H1 (cell line): Measurements from ENCODE around the gene GSX1. TPM values are rescaled to one million over a fixed set of nuclear protein-coding genes. Genes with fewer than 3 reads are reported as not detected.

Source experiments
- CTCF ChIA-PET: fragments of 300-600 bp; sonication (Branson Sonifier 250); formaldehyde crosslinking; loops from one replicate; lab custom pipeline; 2021; ENCODE audit not compliant: partially characterized antibody; lab: Charles Lee
- POLR2A ChIA-PET: fragments of 300-600 bp; sonication (Branson Sonifier 250); formaldehyde crosslinking; loops from one replicate; lab custom pipeline; 2021; ENCODE audit warnings: inconsistent platforms; ENCODE audit not compliant: partially characterized antibody; lab: Charles Lee
- DNase-seq, 2 experiments: peaks; one replicate each; pipeline versions ENCODE4 v3.0.0 to v3.0.0-alpha.2; 2010 to 2022; ENCODE audit warnings: low spot score in 2 of 2, low read depth in 1 of 2, mixed read lengths in 1 of 2
- FAIRE-seq: peaks from 2 replicates; lab custom pipeline; 2011; peaks lifted over from hg19 to GRCh38; lab: Jason Lieb, UNC
- H2AFZ ChIP-seq: 2 replicates; pipeline ENCODE4 v1.8.1; 2012; ENCODE audit warnings: low read length, inconsistent platforms
- H2AK5ac ChIP-seq: 2 replicates; pipeline ENCODE4 v1.6.1; 2013; ENCODE audit warnings: low read depth, low read length
- H2BK120ac ChIP-seq: replicated peaks from 2 replicates; pipeline ENCODE3; 2013; ENCODE audit warnings: low read depth, low read length, inconsistent platforms
- H2BK12ac ChIP-seq: 2 replicates; pipeline ENCODE4 v1.6.1; 2013; ENCODE audit warnings: low read depth, low read length
- H2BK15ac ChIP-seq: 2 replicates; pipeline ENCODE4 v1.6.1; 2013; ENCODE audit warnings: low read length
- H2BK20ac ChIP-seq: 2 replicates; pipeline ENCODE4 v1.6.1; 2013; ENCODE audit warnings: low read length
- H2BK5ac ChIP-seq: 2 replicates; pipeline ENCODE4 v1.6.1; 2013; ENCODE audit warnings: low read depth, low read length
- H3K14ac ChIP-seq: 2 replicates; pipeline ENCODE4 v1.6.1; 2013; ENCODE audit warnings: inconsistent platforms; ENCODE audit not compliant: insufficient read length
- H3K18ac ChIP-seq: 2 replicates; pipeline ENCODE4 v1.6.1; 2013; ENCODE audit warnings: low read length; ENCODE audit errors: extremely low read depth
- H3K23ac ChIP-seq: 2 replicates; pipeline ENCODE4 v1.6.1; 2013; ENCODE audit warnings: inconsistent platforms; ENCODE audit not compliant: insufficient read length
- H3K23me2 ChIP-seq: 2 replicates; pipeline ENCODE4 v1.6.1; 2013; ENCODE audit warnings: low read depth, low read length
- H3K27ac ChIP-seq: 2 replicates; pipeline ENCODE4 v1.6.1; 2011; ENCODE audit warnings: low read depth, low read length, inconsistent platforms
- H3K27me3 ChIP-seq, 4 experiments: replicated peaks in 1 of 4; 1 replicate in 1 of 4; 2 replicates in 3 of 4; pipeline versions ENCODE4 v1.6.1 to v1.8.1; 2011 to 2013; ENCODE audit warnings: low read length in 3 of 4, mild to moderate bottlenecking in 3 of 4, inconsistent platforms in 2 of 4, mixed read lengths in 2 of 4, moderate library complexity in 1 of 4; ENCODE audit not compliant: control insufficient read depth in 3 of 4, insufficient read depth in 3 of 4; ENCODE audit errors: extremely low read depth in 1 of 4
- H3K36me3 ChIP-seq, 4 experiments: 2 replicates each; pipeline versions ENCODE4 v1.6.1 to v1.8.1; 2011 to 2013; ENCODE audit warnings: mild to moderate bottlenecking in 4 of 4, low read length in 3 of 4, moderate library complexity in 2 of 4, control low read depth in 1 of 4, inconsistent platforms in 1 of 4; ENCODE audit not compliant: insufficient read depth in 4 of 4, control insufficient read depth in 2 of 4
- H3K4ac ChIP-seq: replicated peaks from 2 replicates; pipeline ENCODE3; 2013; ENCODE audit warnings: low read length, low read depth, mixed read lengths, inconsistent platforms; ENCODE audit not compliant: insufficient read length
- H3K4me1 ChIP-seq, 4 experiments: replicated peaks in 1 of 4; 1 replicate in 1 of 4; 2 replicates in 3 of 4; pipeline versions ENCODE4 v1.6.1 to v1.8.1; 2011 to 2013; ENCODE audit warnings: low read length in 3 of 4, inconsistent platforms in 2 of 4, mixed read lengths in 1 of 4; ENCODE audit not compliant: insufficient read depth in 4 of 4, control insufficient read depth in 3 of 4
- H3K4me2 ChIP-seq, 2 experiments: 2 replicates each; pipeline versions ENCODE4 v1.6.1 to v1.8.1; 2011 to 2013; ENCODE audit warnings: low read depth in 2 of 2, low read length in 2 of 2, control low read depth in 1 of 2, inconsistent platforms in 1 of 2, mild to moderate bottlenecking in 1 of 2; ENCODE audit not compliant: insufficient read depth in 1 of 2
- H3K4me3 ChIP-seq, 4 experiments: fragments of 200-600, 300-600 bp in 1 of 4; sonication (generic), shearing (Covaris generic), sonication (Bioruptor Twin) in 1 of 4; 2 replicates each; pipeline versions ENCODE4 v1.5.1 to v1.8.1; 2011 to 2016; ENCODE audit warnings: low read length in 4 of 4, low read depth in 3 of 4, control low read depth in 2 of 4, inconsistent platforms in 2 of 4, mild to moderate bottlenecking in 2 of 4, mixed read lengths in 1 of 4, moderate library complexity in 1 of 4; ENCODE audit not compliant: insufficient read depth in 2 of 4; ENCODE audit errors: extremely low read depth in 1 of 4
- H3K56ac ChIP-seq: replicated peaks from 2 replicates; pipeline ENCODE3; 2013; ENCODE audit warnings: low read depth, mild to moderate bottlenecking, mixed read lengths, low read length, inconsistent platforms; ENCODE audit not compliant: insufficient read length
- H3K79me1 ChIP-seq: 2 replicates; pipeline ENCODE4 v1.6.1; 2013; ENCODE audit warnings: low read depth, low read length, control low read depth
- H3K79me2 ChIP-seq, 2 experiments: 2 replicates each; pipeline versions ENCODE4 v1.6.1 to v1.8.1; 2012 to 2013; ENCODE audit warnings: low read length in 2 of 2, mild to moderate bottlenecking in 2 of 2, inconsistent platforms in 1 of 2; ENCODE audit not compliant: insufficient read depth in 2 of 2, control insufficient read depth in 1 of 2
- H3K9ac ChIP-seq, 4 experiments: replicated peaks in 1 of 4; 1 replicate in 1 of 4; 2 replicates in 3 of 4; pipeline versions ENCODE4 v1.6.1 to v1.8.1; 2011 to 2013; ENCODE audit warnings: low read depth in 3 of 4, low read length in 3 of 4, control low read depth in 2 of 4, mild to moderate bottlenecking in 2 of 4, moderate library complexity in 2 of 4, inconsistent platforms in 1 of 4; ENCODE audit errors: extremely low read depth in 1 of 4
- H3K9me3 ChIP-seq, 2 experiments: 2 replicates each; pipeline versions ENCODE4 v1.6.1 to v1.8.1; 2012 to 2013; ENCODE audit warnings: mild to moderate bottlenecking in 2 of 2, moderate library complexity in 2 of 2, control low read depth in 1 of 2, inconsistent platforms in 1 of 2, low read depth in 1 of 2, low read length in 1 of 2, mixed read lengths in 1 of 2; ENCODE audit not compliant: insufficient read depth in 2 of 2
- H4K20me1 ChIP-seq, 2 experiments: replicated peaks in 1 of 2; 2 replicates each; pipeline versions ENCODE3 to v1.8.1; 2011 to 2013; ENCODE audit warnings: inconsistent platforms in 2 of 2, low read length in 2 of 2, mild to moderate bottlenecking in 1 of 2; ENCODE audit not compliant: insufficient read depth in 2 of 2, control insufficient read depth in 1 of 2
- H4K5ac ChIP-seq: 2 replicates; pipeline ENCODE4 v1.6.1; 2013; ENCODE audit warnings: low read length, low read depth, mixed read lengths, inconsistent platforms; ENCODE audit not compliant: insufficient read length
- H4K8ac ChIP-seq: 2 replicates; pipeline ENCODE4 v1.8.0; 2013; ENCODE audit warnings: mild to moderate bottlenecking, moderate library complexity, low read length, inconsistent platforms; ENCODE audit not compliant: insufficient read depth; ENCODE audit errors: extremely low read depth
- H4K91ac ChIP-seq: replicated peaks from 2 replicates; pipeline ENCODE3; 2013; ENCODE audit warnings: low read length, mixed read lengths, inconsistent platforms; ENCODE audit not compliant: insufficient read length
- MAFK ChIP-seq: IDR thresholded peaks from 2 replicates; pipeline ENCODE4 v1.6.1; 2012; ENCODE audit warnings: low read depth, mild to moderate bottlenecking, improper control_type of control experiment, low read length
- PHF8 ChIP-seq: fragments of 200-600 bp; sonication (generic); conservative IDR thresholded peaks from 2 replicates; pipeline ENCODE4 v1.7.1; 2012; ENCODE audit warnings: low read depth, mild to moderate bottlenecking, inconsistent platforms, low read length, moderate library complexity
- WGBS, 2 experiments: shearing (Covaris generic) in 1 of 2; methylation state at CpG; one replicate each; pipeline versions ENCODE4 v1.1.6 to v1.1.7; 2013 to 2015; ENCODE audit warnings: low lambda C conversion rate in 2 of 2, mixed read lengths in 2 of 2, inconsistent platforms in 1 of 2, low coverage in 1 of 2, missing lambda C conversion rate in 1 of 2; ENCODE audit not compliant: insufficient replicate concordance in 2 of 2, insufficient coverage in 1 of 2, insufficient read length in 1 of 2; ENCODE audit errors: extremely low coverage in 1 of 2, missing lambda C conversion rate in 1 of 2; 5-methylcytosine and 5-hydroxymethylcytosine counted together
- polyA plus RNA-seq, 7 experiments: library from polyadenylated mRNA; depleted of rRNA in 3 of 7; stranded (reverse) in 5 of 7; unstranded in 2 of 7; fragments of >200 nt in 5 of 7; fragments of 200-250 nt in 2 of 7; gene quantifications; 1 replicate in 5 of 7; 2 replicates in 1 of 7; 4 replicates in 1 of 7; pipeline versions ENCODE4 v1.2.1 to v1.2.3, GENCODE V29; 2011 to 2013; ENCODE audit warnings: missing spikeins in 2 of 7, mixed read lengths in 2 of 7
- total RNA-seq: library from RNA; stranded (reverse); fragmentation: NEBNext Ultra II Directional; extraction: Animal tissue kit (Norgen Biotek cat#: 25700); gene quantifications from 2 replicates; pipeline ENCODE4 v1.2.1, GENCODE V29; 2021

Gene GSX1
- total and polyA plus RNA-seq, 2 of the 8 experiments (the other 6 are each of a cell fraction or from before 2014, with no cell fraction given), result not detected

- 89% methylated on average over 7 of the region's 7 CpGs; no CpG with 5 or more reads in 1 of the 2 experiments for WGBS, 2 experiments
- CTCF ChIA-PET, result interaction anchor here (0.7 to 23.4 kb wide), 5 partner anchors 9 to 144 kb away, joined by 3 to 345 read pairs (median 3); no protein-coding TSS in a partner anchor
These were observed 17.7 kb downstream of the GSX1 start for GRCh38 chr13:27810009-27810408.

More at GRCh38 chr13:27810009-27810408, 17.7 kb downstream of the GSX1 start:
- Histone ChIP-seq H4K8ac (no peak overlapping the region), H4K20me1 (peaks cover 0 to 2% of the 10 kb centered on the region in 2 experiments), H3K27me3 (peaks cover 0 to 38% (median 15%) of the 10 kb centered on the region in 4 experiments; a peak in 4 of 7 replicates), H2AFZ (no peak overlapping the region), H3K79me2 (no peaks in the 10 kb centered on the region), H3K14ac (no peak overlapping the region), H3K9me3 (no peaks in the 10 kb centered on the region), H3K4me2 (no peak overlapping the region), H2BK12ac (no peak overlapping the region; the same call in 1 of the 2 replicates), H4K5ac (no peak overlapping the region), H2BK20ac (no peak overlapping the region; the same call in 1 of the 2 replicates), H3K4me3 (no peak overlapping the region), H3K79me1 (no peaks in the 10 kb centered on the region), H3K36me3 (no peaks in the 10 kb centered on the region), H3K4me1 (peaks cover 5 to 14% (median 10%) of the 10 kb centered on the region in 4 experiments), H3K27ac (no peak overlapping the region), H4K91ac (no peak overlapping the region), H3K23me2 (no peaks in the 10 kb centered on the region), H3K4ac (no peak overlapping the region), H3K18ac (no peak overlapping the region), H2BK120ac (no peak overlapping the region), H3K56ac (no peak overlapping the region), H2BK5ac (no peak overlapping the region), H3K9ac (no peak overlapping the region), H2AK5ac (no peak overlapping the region), H2BK15ac (no peak overlapping the region), H3K23ac (no peak overlapping the region)
- POLR2A ChIA-PET, result no interaction called here
- DNase-seq (no peak), FAIRE-seq (no peak)
- TF ChIP-seq MAFK, result peak; percentile 27; the same call in 1 of the 2 replicates
- no peak for TF ChIP-seq PHF8
